ENCODE measurements around the gene DNAH17. TPM values are rescaled to one million over a fixed set of nuclear protein-coding genes. Genes with fewer than 3 reads are reported as not detected.

Gene DNAH17
- total RNA-seq, 1 donor from 2014 or later, result under 0.01 TPM

DNA sequence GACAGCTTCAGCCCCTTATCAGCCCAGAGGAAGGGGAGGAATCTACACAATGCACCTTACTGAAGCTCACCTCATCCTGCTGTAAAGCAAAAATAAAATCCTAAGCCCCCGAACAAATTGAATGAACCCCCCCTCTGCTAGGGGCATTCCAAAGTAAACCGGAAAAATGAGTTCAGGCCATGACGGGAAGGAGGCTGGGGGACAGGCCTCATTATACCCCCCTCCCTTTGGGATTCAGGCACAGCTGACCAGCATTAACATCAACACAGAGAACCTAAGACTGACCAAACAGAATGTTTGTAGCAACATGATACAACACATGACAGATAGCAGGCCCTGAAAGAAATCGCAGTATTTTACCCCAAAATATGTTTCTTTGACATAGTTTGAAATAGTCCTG lies 64.2 kb downstream of the DNAH17 start:
- H3K4me3 ChIP-seq (ENCODE audit: low read depth, low read length), result no peak overlapping the region
- H3K36me3 ChIP-seq (ENCODE audit: control insufficient read depth, insufficient read depth, low read length), result no peaks in the 10 kb centered on the region
- peak; percentile 43 for FAIRE-seq
- DNase-seq (ENCODE audit: low read depth), result no peak
- peaks cover 11% of the 10 kb centered on the region for H3K27me3 ChIP-seq (ENCODE audit: control insufficient read depth, insufficient read depth, low read length)
- no peak for TF ChIP-seq CTCF (IDR thresholded peaks at IDR 0.05; ENCODE audit: insufficient read depth, low read length, severe bottlenecking)

GRCh38 chr17:78510141-78511075 lies 66.8 kb downstream of the DNAH17 start:
- DNase-seq (ENCODE audit: low read depth) (no peak), FAIRE-seq (no peak)
- Histone ChIP-seq H3K27me3 (ENCODE audit: control insufficient read depth, insufficient read depth, low read length) (peaks cover 16% of the 10 kb centered on the region), H3K4me3 (ENCODE audit: low read depth, low read length) (no peak overlapping the region), H3K36me3 (ENCODE audit: control insufficient read depth, insufficient read depth, low read length) (no peaks in the 10 kb centered on the region)
- no peak for TF ChIP-seq CTCF (IDR thresholded peaks at IDR 0.05; ENCODE audit: insufficient read depth, low read length, severe bottlenecking)

GRCh38 chr17:78507526-78507925 lies 69.7 kb downstream of the DNAH17 start:
- TF ChIP-seq CTCF (IDR thresholded peaks at IDR 0.05; ENCODE audit: insufficient read depth, low read length, severe bottlenecking), result no peak
- Histone ChIP-seq H3K27me3 (ENCODE audit: control insufficient read depth, insufficient read depth, low read length) (peaks cover 21% of the 10 kb centered on the region), H3K4me3 (ENCODE audit: low read depth, low read length) (no peak overlapping the region), H3K36me3 (ENCODE audit: control insufficient read depth, insufficient read depth, low read length) (no peaks in the 10 kb centered on the region)
- DNase-seq (ENCODE audit: low read depth), result no peak
- FAIRE-seq, result no peak

GRCh38 chr17:78506454-78507309 lies 70.5 kb downstream of the DNAH17 start:
- DNase-seq (ENCODE audit: low read depth), result no peak

More at GRCh38 chr17:78506454-78507309, 70.5 kb downstream of the DNAH17 start:
- FAIRE-seq, result no peak
- H3K36me3 ChIP-seq (ENCODE audit: control insufficient read depth, insufficient read depth, low read length), result no peaks in the 10 kb centered on the region
- no peak for TF ChIP-seq CTCF (IDR thresholded peaks at IDR 0.05; ENCODE audit: insufficient read depth, low read length, severe bottlenecking)
- peaks cover 21% of the 10 kb centered on the region for H3K27me3 ChIP-seq (ENCODE audit: control insufficient read depth, insufficient read depth, low read length)
- H3K4me3 ChIP-seq (ENCODE audit: low read depth, low read length), result no peak overlapping the region

All from bronchial epithelial cell (primary cell).